ENCODE results near the gene TBC1D22A. TPM values are rescaled to one million over a fixed set of nuclear protein-coding genes. Genes with fewer than 3 reads are reported as not detected.

TBC1D22A gene
- total RNA-seq, 2 donors from 2014 or later, result 31.9 to 43.4 TPM

- no peak overlapping the region for H3K4me3 Mint-ChIP-seq
- H3K9me3 Mint-ChIP-seq, result no peaks in the 10 kb centered on the region
- no peaks in the 10 kb centered on the region for H3K36me3 Mint-ChIP-seq
- DNase-seq (ENCODE audit: low spot score), result no peak
- peaks cover 19 to 30% of the 10 kb centered on the region in 2 donors for H3K4me1 Mint-ChIP-seq (ENCODE audit: low read depth in 2 of 2)
- no peaks in the 10 kb centered on the region for H3K27me3 Mint-ChIP-seq
- peak overlapping the region; percentile 33 to 88 for H3K27ac Mint-ChIP-seq
- no peak for ATAC-seq
Observed at GRCh38 chr22:46956498-46957215, 194.2 kb downstream of the TBC1D22A start.

- no peak for ATAC-seq
- H3K27ac Mint-ChIP-seq, result no peak overlapping the region
- H3K36me3 Mint-ChIP-seq, result no peaks in the 10 kb centered on the region
- peaks cover 15 to 29% of the 10 kb centered on the region in 2 donors for H3K4me1 Mint-ChIP-seq (ENCODE audit: low read depth in 2 of 2)
- no peaks in the 10 kb centered on the region for H3K27me3 Mint-ChIP-seq
- DNase-seq (ENCODE audit: low spot score), result no peak
- no peaks in the 10 kb centered on the region for H3K9me3 Mint-ChIP-seq
- H3K4me3 Mint-ChIP-seq, result no peak overlapping the region
Observed at GRCh38 chr22:46957521-46957920, 195.1 kb downstream of the TBC1D22A start.

- H3K36me3 Mint-ChIP-seq, result no peaks in the 10 kb centered on the region
- H3K27me3 Mint-ChIP-seq, result no peaks in the 10 kb centered on the region
- H3K9me3 Mint-ChIP-seq, result no peaks in the 10 kb centered on the region
- peaks cover 11 to 25% of the 10 kb centered on the region in 2 donors for H3K4me1 Mint-ChIP-seq (ENCODE audit: low read depth in 2 of 2)
- no peak overlapping the region for H3K4me3 Mint-ChIP-seq
- ATAC-seq (no peak), DNase-seq (ENCODE audit: low spot score) (no peak)
- H3K27ac Mint-ChIP-seq, result no peak overlapping the region
Observed at GRCh38 chr22:46958191-46958590, 195.7 kb downstream of the TBC1D22A start.

- no peak for DNase-seq (ENCODE audit: low spot score)
- H3K9me3 Mint-ChIP-seq, result no peaks in the 10 kb centered on the region
Observed at GRCh38 chr22:46958658-46959057, 196.2 kb downstream of the TBC1D22A start.

GRCh38 chr22:46959369-46959768 is 196.9 kb downstream of the TBC1D22A start:
- H3K27me3 Mint-ChIP-seq, result no peaks in the 10 kb centered on the region
- peaks cover 11 to 20% of the 10 kb centered on the region in 2 donors for H3K4me1 Mint-ChIP-seq (ENCODE audit: low read depth in 2 of 2)
- H3K4me3 Mint-ChIP-seq, result no peak overlapping the region
- H3K27ac Mint-ChIP-seq, result no peak overlapping the region
- ATAC-seq, result no peak
- no peaks in the 10 kb centered on the region for H3K36me3 Mint-ChIP-seq
- no peak for DNase-seq (ENCODE audit: low spot score)
- H3K9me3 Mint-ChIP-seq, result no peaks in the 10 kb centered on the region

More at GRCh38 chr22:46958658-46959057, 196.2 kb downstream of the TBC1D22A start:
- Mint-ChIP-seq H3K27me3 (no peaks in the 10 kb centered on the region), H3K36me3 (no peaks in the 10 kb centered on the region), H3K4me3 (no peak overlapping the region), H3K4me1 (ENCODE audit: low read depth in 2 of 2) (peaks cover 11 to 24% of the 10 kb centered on the region in 2 donors), H3K27ac (no peak overlapping the region)
- ATAC-seq, result no peak

GRCh38 chr22:46961591-46962295 is 199.3 kb downstream of the TBC1D22A start:
- DNase-seq (ENCODE audit: low spot score) (no peak), ATAC-seq (no peak)
- H3K36me3 Mint-ChIP-seq, result no peaks in the 10 kb centered on the region
- H3K4me1 Mint-ChIP-seq (ENCODE audit: low read depth in 2 of 2), result peaks cover 4 to 18% of the 10 kb centered on the region in 2 donors
- no peak overlapping the region for H3K4me3 Mint-ChIP-seq
- no peaks in the 10 kb centered on the region for H3K9me3 Mint-ChIP-seq
- no peaks in the 10 kb centered on the region for H3K27me3 Mint-ChIP-seq
- no peak overlapping the region for H3K27ac Mint-ChIP-seq

GRCh38 chr22:46962406-46962805 is 200.0 kb downstream of the TBC1D22A start:
- Mint-ChIP-seq H3K9me3 (no peaks in the 10 kb centered on the region), H3K4me1 (ENCODE audit: low read depth in 2 of 2) (peaks cover 4 to 17% of the 10 kb centered on the region in 2 donors), H3K36me3 (no peaks in the 10 kb centered on the region), H3K27ac (no peak overlapping the region), H3K4me3 (no peak overlapping the region), H3K27me3 (no peaks in the 10 kb centered on the region)
- DNase-seq (ENCODE audit: low spot score), result no peak
- no peak for ATAC-seq

- no peaks in the 10 kb centered on the region for H3K36me3 Mint-ChIP-seq
- H3K27me3 Mint-ChIP-seq, result no peaks in the 10 kb centered on the region
- ATAC-seq (no peak), DNase-seq (ENCODE audit: low spot score) (no peak)
- H3K4me3 Mint-ChIP-seq, result no peak overlapping the region
- H3K4me1 Mint-ChIP-seq (ENCODE audit: low read depth in 2 of 2), result peaks cover 8 to 21% of the 10 kb centered on the region in 2 donors
- peak overlapping the region in 1 of 2 donors; percentile 45 for H3K27ac Mint-ChIP-seq
- H3K9me3 Mint-ChIP-seq, result no peaks in the 10 kb centered on the region
Observed at GRCh38 chr22:46963672-46964545, 201.5 kb downstream of the TBC1D22A start.

- no peak overlapping the region for H3K4me3 Mint-ChIP-seq
- ATAC-seq (no peak), DNase-seq (ENCODE audit: low spot score) (no peak)
- H3K36me3 Mint-ChIP-seq, result no peaks in the 10 kb centered on the region
- no peaks in the 10 kb centered on the region for H3K27me3 Mint-ChIP-seq
- H3K9me3 Mint-ChIP-seq, result no peaks in the 10 kb centered on the region
- H3K4me1 Mint-ChIP-seq (ENCODE audit: low read depth in 2 of 2), result peaks cover 18 to 29% of the 10 kb centered on the region in 2 donors
- H3K27ac Mint-ChIP-seq, result no peak overlapping the region
Observed at GRCh38 chr22:46964773-46965550, 202.5 kb downstream of the TBC1D22A start.

- no peak overlapping the region for H3K4me3 Mint-ChIP-seq
- no peaks in the 10 kb centered on the region for H3K36me3 Mint-ChIP-seq
- H3K27me3 Mint-ChIP-seq, result no peaks in the 10 kb centered on the region
- DNase-seq (ENCODE audit: low spot score), result no peak
- no peak for ATAC-seq
- peak overlapping the region in 1 of 2 donors; percentile 36 for H3K27ac Mint-ChIP-seq
- H3K9me3 Mint-ChIP-seq, result no peaks in the 10 kb centered on the region
- H3K4me1 Mint-ChIP-seq (ENCODE audit: low read depth in 2 of 2), result peaks cover 24 to 35% of the 10 kb centered on the region in 2 donors
Observed at GRCh38 chr22:46965555-46966494, 203.4 kb downstream of the TBC1D22A start.

- ATAC-seq (no peak), DNase-seq (ENCODE audit: low spot score) (no peak)
- Mint-ChIP-seq H3K4me3 (no peak overlapping the region), H3K36me3 (no peaks in the 10 kb centered on the region), H3K27me3 (no peaks in the 10 kb centered on the region), H3K9me3 (no peaks in the 10 kb centered on the region), H3K4me1 (ENCODE audit: low read depth in 2 of 2) (peaks cover 24 to 35% of the 10 kb centered on the region in 2 donors), H3K27ac (no peak overlapping the region)
Observed at GRCh38 chr22:46966495-46966845, 204.0 kb downstream of the TBC1D22A start.

- Mint-ChIP-seq H3K27ac (no peak overlapping the region), H3K36me3 (no peaks in the 10 kb centered on the region), H3K9me3 (no peaks in the 10 kb centered on the region), H3K4me3 (no peak overlapping the region), H3K27me3 (no peaks in the 10 kb centered on the region), H3K4me1 (ENCODE audit: low read depth in 2 of 2) (peaks cover 24 to 35% of the 10 kb centered on the region in 2 donors)
- ATAC-seq, result no peak
- no peak for DNase-seq (ENCODE audit: low spot score)
Observed at GRCh38 chr22:46966846-46967245, 204.4 kb downstream of the TBC1D22A start.
